22Rv1 (cell line): ENCODE measurements around the gene ABCB8.

ENCODE experiments used
- ZFX ChIP-seq: fragments of 450-650 bp; IDR thresholded peaks from 2 replicates; pipeline ENCODE4 v1.6.1; 2017; ENCODE audit warnings: antibody characterized with exemption, borderline replicate concordance
- TF ChIP-seq, protein P1 (sequence below): fragments of 450-650 bp; IDR thresholded peaks from 2 replicates; pipeline ENCODE4 v1.5.1; 2017; ENCODE audit warnings: mild to moderate bottlenecking

- TF ChIP-seq, protein P1, sequence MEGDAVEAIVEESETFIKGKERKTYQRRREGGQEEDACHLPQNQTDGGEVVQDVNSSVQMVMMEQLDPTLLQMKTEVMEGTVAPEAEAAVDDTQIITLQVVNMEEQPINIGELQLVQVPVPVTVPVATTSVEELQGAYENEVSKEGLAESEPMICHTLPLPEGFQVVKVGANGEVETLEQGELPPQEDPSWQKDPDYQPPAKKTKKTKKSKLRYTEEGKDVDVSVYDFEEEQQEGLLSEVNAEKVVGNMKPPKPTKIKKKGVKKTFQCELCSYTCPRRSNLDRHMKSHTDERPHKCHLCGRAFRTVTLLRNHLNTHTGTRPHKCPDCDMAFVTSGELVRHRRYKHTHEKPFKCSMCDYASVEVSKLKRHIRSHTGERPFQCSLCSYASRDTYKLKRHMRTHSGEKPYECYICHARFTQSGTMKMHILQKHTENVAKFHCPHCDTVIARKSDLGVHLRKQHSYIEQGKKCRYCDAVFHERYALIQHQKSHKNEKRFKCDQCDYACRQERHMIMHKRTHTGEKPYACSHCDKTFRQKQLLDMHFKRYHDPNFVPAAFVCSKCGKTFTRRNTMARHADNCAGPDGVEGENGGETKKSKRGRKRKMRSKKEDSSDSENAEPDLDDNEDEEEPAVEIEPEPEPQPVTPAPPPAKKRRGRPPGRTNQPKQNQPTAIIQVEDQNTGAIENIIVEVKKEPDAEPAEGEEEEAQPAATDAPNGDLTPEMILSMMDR, result peak; percentile 76
- TF ChIP-seq ZFX, result no peak
Measured at GRCh38 chr7:151018421-151019129, 9.7 kb upstream of the ABCB8 start.
